ENCODE results near the gene DLGAP1.

DNA sequence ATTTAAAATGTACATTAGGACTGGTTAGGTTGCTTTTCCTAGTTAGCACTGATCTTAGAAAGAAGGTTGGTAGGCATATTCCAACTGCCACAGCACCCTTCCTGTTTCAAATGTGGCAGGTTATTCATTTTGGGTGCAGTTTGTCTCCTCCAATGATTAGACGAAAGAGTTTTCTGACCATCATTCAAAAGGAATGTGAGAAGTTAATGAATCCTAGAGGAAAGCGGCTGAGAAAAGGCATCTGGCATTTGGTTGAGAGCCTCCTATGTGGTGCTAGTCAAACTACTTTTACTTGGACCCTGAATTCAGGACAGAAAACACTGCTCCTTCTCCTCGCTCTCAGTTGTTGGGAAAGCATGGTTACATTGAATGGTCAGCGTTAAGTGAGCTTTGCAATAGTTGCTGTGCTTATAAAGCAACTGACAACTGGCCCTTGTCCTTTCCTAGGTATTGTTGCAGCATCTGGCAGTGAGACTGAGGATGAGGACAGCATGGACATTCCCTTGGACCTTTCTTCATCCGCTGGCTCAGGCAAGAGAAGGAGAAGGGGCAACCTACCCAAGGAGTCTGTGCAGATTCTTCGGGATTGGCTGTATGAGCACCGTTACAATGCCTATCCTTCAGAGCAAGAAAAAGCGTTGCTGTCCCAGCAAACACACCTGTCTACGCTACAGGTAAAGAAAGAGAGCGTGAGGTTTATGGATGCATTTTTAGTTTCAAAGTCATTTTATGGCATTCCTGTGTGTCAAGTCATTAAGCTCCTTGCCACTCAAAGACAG, 999.0 kb downstream of the DLGAP1 start:
- TF ChIP-seq FOXM1 (IDR thresholded peaks at IDR 0.05; ENCODE audit: low read depth): no peak
- no peak for TF ChIP-seq JUND (IDR thresholded peaks at IDR 0.05)
- TF ChIP-seq, protein P1, sequence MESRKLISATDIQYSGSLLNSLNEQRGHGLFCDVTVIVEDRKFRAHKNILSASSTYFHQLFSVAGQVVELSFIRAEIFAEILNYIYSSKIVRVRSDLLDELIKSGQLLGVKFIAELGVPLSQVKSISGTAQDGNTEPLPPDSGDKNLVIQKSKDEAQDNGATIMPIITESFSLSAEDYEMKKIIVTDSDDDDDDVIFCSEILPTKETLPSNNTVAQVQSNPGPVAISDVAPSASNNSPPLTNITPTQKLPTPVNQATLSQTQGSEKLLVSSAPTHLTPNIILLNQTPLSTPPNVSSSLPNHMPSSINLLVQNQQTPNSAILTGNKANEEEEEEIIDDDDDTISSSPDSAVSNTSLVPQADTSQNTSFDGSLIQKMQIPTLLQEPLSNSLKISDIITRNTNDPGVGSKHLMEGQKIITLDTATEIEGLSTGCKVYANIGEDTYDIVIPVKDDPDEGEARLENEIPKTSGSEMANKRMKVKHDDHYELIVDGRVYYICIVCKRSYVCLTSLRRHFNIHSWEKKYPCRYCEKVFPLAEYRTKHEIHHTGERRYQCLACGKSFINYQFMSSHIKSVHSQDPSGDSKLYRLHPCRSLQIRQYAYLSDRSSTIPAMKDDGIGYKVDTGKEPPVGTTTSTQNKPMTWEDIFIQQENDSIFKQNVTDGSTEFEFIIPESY (IDR thresholded peaks at IDR 0.05; ENCODE audit: borderline replicate concordance, low read depth): no peak
- TF ChIP-seq, protein P2, sequence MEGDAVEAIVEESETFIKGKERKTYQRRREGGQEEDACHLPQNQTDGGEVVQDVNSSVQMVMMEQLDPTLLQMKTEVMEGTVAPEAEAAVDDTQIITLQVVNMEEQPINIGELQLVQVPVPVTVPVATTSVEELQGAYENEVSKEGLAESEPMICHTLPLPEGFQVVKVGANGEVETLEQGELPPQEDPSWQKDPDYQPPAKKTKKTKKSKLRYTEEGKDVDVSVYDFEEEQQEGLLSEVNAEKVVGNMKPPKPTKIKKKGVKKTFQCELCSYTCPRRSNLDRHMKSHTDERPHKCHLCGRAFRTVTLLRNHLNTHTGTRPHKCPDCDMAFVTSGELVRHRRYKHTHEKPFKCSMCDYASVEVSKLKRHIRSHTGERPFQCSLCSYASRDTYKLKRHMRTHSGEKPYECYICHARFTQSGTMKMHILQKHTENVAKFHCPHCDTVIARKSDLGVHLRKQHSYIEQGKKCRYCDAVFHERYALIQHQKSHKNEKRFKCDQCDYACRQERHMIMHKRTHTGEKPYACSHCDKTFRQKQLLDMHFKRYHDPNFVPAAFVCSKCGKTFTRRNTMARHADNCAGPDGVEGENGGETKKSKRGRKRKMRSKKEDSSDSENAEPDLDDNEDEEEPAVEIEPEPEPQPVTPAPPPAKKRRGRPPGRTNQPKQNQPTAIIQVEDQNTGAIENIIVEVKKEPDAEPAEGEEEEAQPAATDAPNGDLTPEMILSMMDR (IDR thresholded peaks at IDR 0.05): no peak
